ENCODE results near the gene KLHDC7B. TPM values are rescaled to one million over a fixed set of nuclear protein-coding genes. Genes with fewer than 3 reads are reported as not detected.

Gene KLHDC7B
- total RNA-seq, 1 experiment from 2014 or later = 1.8 TPM

DNA sequence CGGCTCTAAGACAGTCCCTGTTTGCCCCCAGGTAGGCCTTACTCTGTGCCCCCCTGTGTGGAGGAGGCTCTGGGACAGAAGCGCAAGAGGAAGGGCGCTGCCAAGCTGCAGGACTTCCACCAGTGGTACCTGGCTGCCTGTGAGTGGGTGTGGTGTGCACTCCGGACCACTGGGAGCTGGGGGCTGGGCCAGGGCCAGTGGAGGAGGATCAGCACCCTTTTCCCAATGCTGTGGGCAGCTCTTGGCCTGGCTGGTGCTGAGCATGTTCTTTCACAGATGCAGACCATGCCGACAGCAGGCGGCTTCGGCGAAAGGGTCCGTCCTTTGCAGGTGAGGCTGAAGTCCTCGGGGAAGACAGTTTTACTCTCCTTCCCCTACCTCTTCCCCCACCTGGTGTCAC, 24.0 kb upstream of the KLHDC7B start:
- POLR2A ChIA-PET = no interaction called here
- no peak for ATAC-seq

DNA sequence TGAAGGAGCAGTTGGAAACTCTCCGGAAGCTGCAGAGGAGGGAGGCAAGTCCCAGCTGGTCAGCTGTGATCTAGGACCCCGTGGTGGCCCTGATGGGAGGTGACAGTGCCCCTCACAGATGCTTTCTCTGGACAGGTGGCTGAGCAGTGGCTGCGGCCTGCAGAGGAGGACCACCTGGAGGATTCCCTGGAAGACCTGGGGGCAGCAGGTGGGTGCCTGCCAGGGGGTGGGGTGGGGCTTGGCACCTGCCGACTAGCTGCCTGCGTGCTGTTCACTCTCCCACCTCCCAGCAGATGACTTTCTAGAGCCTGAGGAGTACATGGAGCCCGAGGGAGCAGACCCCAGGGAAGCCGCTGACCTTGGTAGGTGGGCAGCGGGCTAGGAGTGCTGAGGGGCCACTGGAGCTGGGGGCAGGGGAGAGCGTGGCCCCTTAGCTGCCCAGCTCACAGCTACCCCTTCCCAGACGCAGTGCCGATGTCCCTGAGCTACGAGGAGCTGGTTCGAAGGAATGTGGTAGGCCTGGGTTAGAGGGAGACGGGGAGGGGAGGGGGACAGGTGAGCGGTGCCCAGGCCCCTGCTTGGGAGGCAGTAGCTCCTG, 23.4 kb upstream of the KLHDC7B start:
- in situ Hi-C loops (cut with HindIII; ENCODE audit: low pct_unique_long_range_greater_than_20kb, low sequenced_read_pairs) (no loop called here), intact Hi-C loops (cut with micrococcal nuclease; ENCODE audit: unreplicated experiment) (no loop called here)
- Histone ChIP-seq H3K36me3 (ENCODE audit: control insufficient read depth, insufficient read depth, low read length) (no peaks in the 10 kb centered on the region; the same call in 1 of the 2 replicates), H3K27ac (ENCODE audit: low read length) (no peak overlapping the region), H3K4me1 (ENCODE audit: control insufficient read depth, insufficient read depth, low read length) (peaks cover 3% of the 10 kb centered on the region; the same call in 1 of the 2 replicates), H3K27me3 (ENCODE audit: control insufficient read depth, insufficient read depth, low read length) (no peaks in the 10 kb centered on the region), H3K9me3 (ENCODE audit: control insufficient read depth, insufficient read depth, low read depth, low read length) (no peaks in the 10 kb centered on the region), H3K4me3 (ENCODE audit: low read depth in 2 of 2, low read length in 2 of 2) (no peak overlapping the region)
- ChIA-PET CTCF (interaction anchor here (0.5 to 0.6 kb wide), 2 partner anchors 13 to 41 kb away, joined by 3 read pairs; partner anchors contain the start of gene SYCE3), POLR2A (interaction anchor here (0.6 kb wide), 2 partner anchors 14 to 64 kb away, joined by 3 to 10 read pairs; partner anchors contain the start of gene NCAPH2)
- DNase-seq (ENCODE audit: low read depth, low spot score) (no peak), ATAC-seq (no peak)
- TF ChIP-seq, protein P1, sequence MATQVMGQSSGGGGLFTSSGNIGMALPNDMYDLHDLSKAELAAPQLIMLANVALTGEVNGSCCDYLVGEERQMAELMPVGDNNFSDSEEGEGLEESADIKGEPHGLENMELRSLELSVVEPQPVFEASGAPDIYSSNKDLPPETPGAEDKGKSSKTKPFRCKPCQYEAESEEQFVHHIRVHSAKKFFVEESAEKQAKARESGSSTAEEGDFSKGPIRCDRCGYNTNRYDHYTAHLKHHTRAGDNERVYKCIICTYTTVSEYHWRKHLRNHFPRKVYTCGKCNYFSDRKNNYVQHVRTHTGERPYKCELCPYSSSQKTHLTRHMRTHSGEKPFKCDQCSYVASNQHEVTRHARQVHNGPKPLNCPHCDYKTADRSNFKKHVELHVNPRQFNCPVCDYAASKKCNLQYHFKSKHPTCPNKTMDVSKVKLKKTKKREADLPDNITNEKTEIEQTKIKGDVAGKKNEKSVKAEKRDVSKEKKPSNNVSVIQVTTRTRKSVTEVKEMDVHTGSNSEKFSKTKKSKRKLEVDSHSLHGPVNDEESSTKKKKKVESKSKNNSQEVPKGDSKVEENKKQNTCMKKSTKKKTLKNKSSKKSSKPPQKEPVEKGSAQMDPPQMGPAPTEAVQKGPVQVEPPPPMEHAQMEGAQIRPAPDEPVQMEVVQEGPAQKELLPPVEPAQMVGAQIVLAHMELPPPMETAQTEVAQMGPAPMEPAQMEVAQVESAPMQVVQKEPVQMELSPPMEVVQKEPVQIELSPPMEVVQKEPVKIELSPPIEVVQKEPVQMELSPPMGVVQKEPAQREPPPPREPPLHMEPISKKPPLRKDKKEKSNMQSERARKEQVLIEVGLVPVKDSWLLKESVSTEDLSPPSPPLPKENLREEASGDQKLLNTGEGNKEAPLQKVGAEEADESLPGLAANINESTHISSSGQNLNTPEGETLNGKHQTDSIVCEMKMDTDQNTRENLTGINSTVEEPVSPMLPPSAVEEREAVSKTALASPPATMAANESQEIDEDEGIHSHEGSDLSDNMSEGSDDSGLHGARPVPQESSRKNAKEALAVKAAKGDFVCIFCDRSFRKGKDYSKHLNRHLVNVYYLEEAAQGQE (IDR thresholded peaks at IDR 0.05; ENCODE audit: insufficient read depth in 1 of 2, low read depth in 2 of 2, low read length in 1 of 2) = no peak
- TF ChIP-seq SIN3A (IDR thresholded peaks at IDR 0.05; ENCODE audit: borderline replicate concordance, insufficient read depth, low read depth, low read length) (no peak), POLR2AphosphoS5 (IDR thresholded peaks at IDR 0.05; ENCODE audit: low read depth, low read length) (no peak), TCF7L2 (IDR thresholded peaks at IDR 0.05; ENCODE audit: low read depth, low read length) (no peak)
- TF ChIP-seq, protein P2, sequence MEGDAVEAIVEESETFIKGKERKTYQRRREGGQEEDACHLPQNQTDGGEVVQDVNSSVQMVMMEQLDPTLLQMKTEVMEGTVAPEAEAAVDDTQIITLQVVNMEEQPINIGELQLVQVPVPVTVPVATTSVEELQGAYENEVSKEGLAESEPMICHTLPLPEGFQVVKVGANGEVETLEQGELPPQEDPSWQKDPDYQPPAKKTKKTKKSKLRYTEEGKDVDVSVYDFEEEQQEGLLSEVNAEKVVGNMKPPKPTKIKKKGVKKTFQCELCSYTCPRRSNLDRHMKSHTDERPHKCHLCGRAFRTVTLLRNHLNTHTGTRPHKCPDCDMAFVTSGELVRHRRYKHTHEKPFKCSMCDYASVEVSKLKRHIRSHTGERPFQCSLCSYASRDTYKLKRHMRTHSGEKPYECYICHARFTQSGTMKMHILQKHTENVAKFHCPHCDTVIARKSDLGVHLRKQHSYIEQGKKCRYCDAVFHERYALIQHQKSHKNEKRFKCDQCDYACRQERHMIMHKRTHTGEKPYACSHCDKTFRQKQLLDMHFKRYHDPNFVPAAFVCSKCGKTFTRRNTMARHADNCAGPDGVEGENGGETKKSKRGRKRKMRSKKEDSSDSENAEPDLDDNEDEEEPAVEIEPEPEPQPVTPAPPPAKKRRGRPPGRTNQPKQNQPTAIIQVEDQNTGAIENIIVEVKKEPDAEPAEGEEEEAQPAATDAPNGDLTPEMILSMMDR (IDR thresholded peaks at IDR 0.05) = no peak
- no TSS peak for BruUV-seq (replicated peaks)

More for the DNA sequence above, 24.0 kb upstream of the KLHDC7B start:
- intact Hi-C loops (cut with micrococcal nuclease; ENCODE audit: unreplicated experiment) (no loop called here), in situ Hi-C loops (cut with HindIII; ENCODE audit: low pct_unique_long_range_greater_than_20kb, low sequenced_read_pairs) (no loop called here)
- H3K4me1 ChIP-seq (ENCODE audit: control insufficient read depth, insufficient read depth, low read length) = no peaks in the 10 kb centered on the region
- no peaks in the 10 kb centered on the region; the same call in 1 of the 2 replicates for H3K36me3 ChIP-seq (ENCODE audit: control insufficient read depth, insufficient read depth, low read length)
- no peaks in the 10 kb centered on the region for H3K27me3 ChIP-seq (ENCODE audit: control insufficient read depth, insufficient read depth, low read length)
- CTCF ChIA-PET = no interaction called here
- H3K4me3 ChIP-seq (ENCODE audit: low read depth in 2 of 2, low read length in 2 of 2) = no peak overlapping the region
- no TSS peak for BruUV-seq (replicated peaks)
- DNase-seq (ENCODE audit: low read depth, low spot score) = no peak
- TF ChIP-seq SIN3A (IDR thresholded peaks at IDR 0.05; ENCODE audit: borderline replicate concordance, insufficient read depth, low read depth, low read length) (no peak), TCF7L2 (IDR thresholded peaks at IDR 0.05; ENCODE audit: low read depth, low read length) (no peak), POLR2AphosphoS5 (IDR thresholded peaks at IDR 0.05; ENCODE audit: low read depth, low read length) (no peak)
- TF ChIP-seq, protein P1 (IDR thresholded peaks at IDR 0.05; ENCODE audit: insufficient read depth in 1 of 2, low read depth in 2 of 2, low read length in 1 of 2) = no peak
- TF ChIP-seq, protein P2 (IDR thresholded peaks at IDR 0.05) = no peak
- no peak overlapping the region for H3K27ac ChIP-seq (ENCODE audit: low read length)
- H3K9me3 ChIP-seq (ENCODE audit: control insufficient read depth, insufficient read depth, low read depth, low read length) = no peaks in the 10 kb centered on the region

Measured in Panc1 (cell line).